Measurements from ENCODE around the gene ZNF414.

Gene ZNF414

GRCh38 chr19:8484331-8484894, 29.6 kb downstream of the ZNF414 start:
- Histone ChIP-seq H3K4me3 (ENCODE audit: low read length) (no peak overlapping the region), H3K9ac (ENCODE audit: low read length) (no peak overlapping the region), H3K36me3 (ENCODE audit: control insufficient read depth, insufficient read depth, low read length) (peaks cover 34% of the 10 kb centered on the region), H3K4me1 (ENCODE audit: control insufficient read depth, insufficient read depth, low read length) (no peaks in the 10 kb centered on the region), H3K27ac (ENCODE audit: low read depth, low read length) (no peak overlapping the region), H3K27me3 (ENCODE audit: control insufficient read depth, insufficient read depth, low read length) (no peaks in the 10 kb centered on the region)

- no peak overlapping the region for H3K4me3 ChIP-seq (ENCODE audit: low read length)
- H3K27me3 ChIP-seq (ENCODE audit: control insufficient read depth, insufficient read depth, low read length) = no peaks in the 10 kb centered on the region
- peaks cover 36% of the 10 kb centered on the region for H3K36me3 ChIP-seq (ENCODE audit: control insufficient read depth, insufficient read depth, low read length)
- H3K27ac ChIP-seq (ENCODE audit: low read depth, low read length) = no peak overlapping the region
- H3K4me1 ChIP-seq (ENCODE audit: control insufficient read depth, insufficient read depth, low read length) = no peaks in the 10 kb centered on the region
- H3K9ac ChIP-seq (ENCODE audit: low read length) = no peak overlapping the region
Measured at GRCh38 chr19:8483165-8483564, 30.8 kb downstream of the ZNF414 start.

GRCh38 chr19:8482696-8483095, 31.3 kb downstream of the ZNF414 start:
- no peaks in the 10 kb centered on the region for H3K27me3 ChIP-seq (ENCODE audit: control insufficient read depth, insufficient read depth, low read length)
- H3K9ac ChIP-seq (ENCODE audit: low read length) = no peak overlapping the region
- H3K27ac ChIP-seq (ENCODE audit: low read depth, low read length) = no peak overlapping the region
- H3K4me1 ChIP-seq (ENCODE audit: control insufficient read depth, insufficient read depth, low read length) = no peaks in the 10 kb centered on the region
- peaks cover 35% of the 10 kb centered on the region for H3K36me3 ChIP-seq (ENCODE audit: control insufficient read depth, insufficient read depth, low read length)
- no peak overlapping the region for H3K4me3 ChIP-seq (ENCODE audit: low read length)

GRCh38 chr19:8481616-8482015, 32.4 kb downstream of the ZNF414 start:
- Histone ChIP-seq H3K4me1 (ENCODE audit: control insufficient read depth, insufficient read depth, low read length) (no peaks in the 10 kb centered on the region), H3K27me3 (ENCODE audit: control insufficient read depth, insufficient read depth, low read length) (no peaks in the 10 kb centered on the region), H3K36me3 (ENCODE audit: control insufficient read depth, insufficient read depth, low read length) (peaks cover 31% of the 10 kb centered on the region), H3K4me3 (ENCODE audit: low read length) (no peak overlapping the region), H3K9ac (ENCODE audit: low read length) (no peak overlapping the region), H3K27ac (ENCODE audit: low read depth, low read length) (no peak overlapping the region)

- no peak overlapping the region for H3K4me3 ChIP-seq (ENCODE audit: low read length)
- H3K36me3 ChIP-seq (ENCODE audit: control insufficient read depth, insufficient read depth, low read length) = peaks cover 31% of the 10 kb centered on the region
- no peaks in the 10 kb centered on the region for H3K4me1 ChIP-seq (ENCODE audit: control insufficient read depth, insufficient read depth, low read length)
- H3K27ac ChIP-seq (ENCODE audit: low read depth, low read length) = no peak overlapping the region
- H3K27me3 ChIP-seq (ENCODE audit: control insufficient read depth, insufficient read depth, low read length) = no peaks in the 10 kb centered on the region
- H3K9ac ChIP-seq (ENCODE audit: low read length) = no peak overlapping the region
Measured at GRCh38 chr19:8481201-8481600, 32.8 kb downstream of the ZNF414 start.

GRCh38 chr19:8478598-8478997, 35.4 kb downstream of the ZNF414 start:
- Histone ChIP-seq H3K36me3 (ENCODE audit: control insufficient read depth, insufficient read depth, low read length) (peaks cover 28% of the 10 kb centered on the region), H3K9ac (ENCODE audit: low read length) (no peak overlapping the region), H3K27me3 (ENCODE audit: control insufficient read depth, insufficient read depth, low read length) (no peaks in the 10 kb centered on the region), H3K4me1 (ENCODE audit: control insufficient read depth, insufficient read depth, low read length) (no peaks in the 10 kb centered on the region), H3K27ac (ENCODE audit: low read depth, low read length) (no peak overlapping the region), H3K4me3 (ENCODE audit: low read length) (no peak overlapping the region)

- Histone ChIP-seq H3K4me3 (ENCODE audit: low read length) (no peak overlapping the region), H3K27me3 (ENCODE audit: control insufficient read depth, insufficient read depth, low read length) (no peaks in the 10 kb centered on the region), H3K9ac (ENCODE audit: low read length) (no peak overlapping the region), H3K4me1 (ENCODE audit: control insufficient read depth, insufficient read depth, low read length) (no peaks in the 10 kb centered on the region), H3K27ac (ENCODE audit: low read depth, low read length) (no peak overlapping the region), H3K36me3 (ENCODE audit: control insufficient read depth, insufficient read depth, low read length) (peaks cover 30% of the 10 kb centered on the region)
Measured at GRCh38 chr19:8477889-8478288, 36.1 kb downstream of the ZNF414 start.

GRCh38 chr19:8476524-8476923, 37.4 kb downstream of the ZNF414 start:
- Histone ChIP-seq H3K27me3 (ENCODE audit: control insufficient read depth, insufficient read depth, low read length) (no peaks in the 10 kb centered on the region), H3K27ac (ENCODE audit: low read depth, low read length) (no peak overlapping the region), H3K9ac (ENCODE audit: low read length) (no peak overlapping the region), H3K36me3 (ENCODE audit: control insufficient read depth, insufficient read depth, low read length) (peaks cover 30% of the 10 kb centered on the region), H3K4me3 (ENCODE audit: low read length) (no peak overlapping the region), H3K4me1 (ENCODE audit: control insufficient read depth, insufficient read depth, low read length) (no peaks in the 10 kb centered on the region)

- H3K27me3 ChIP-seq (ENCODE audit: control insufficient read depth, insufficient read depth, low read length) = no peaks in the 10 kb centered on the region
- H3K4me1 ChIP-seq (ENCODE audit: control insufficient read depth, insufficient read depth, low read length) = no peaks in the 10 kb centered on the region
- no peak overlapping the region for H3K9ac ChIP-seq (ENCODE audit: low read length)
- H3K4me3 ChIP-seq (ENCODE audit: low read length) = no peak overlapping the region
- no peak overlapping the region for H3K27ac ChIP-seq (ENCODE audit: low read depth, low read length)
- H3K36me3 ChIP-seq (ENCODE audit: control insufficient read depth, insufficient read depth, low read length) = peaks cover 34% of the 10 kb centered on the region
Measured at GRCh38 chr19:8475005-8475404, 39.0 kb downstream of the ZNF414 start.

GRCh38 chr19:8473648-8474476, 40.1 kb downstream of the ZNF414 start:
- Histone ChIP-seq H3K4me1 (ENCODE audit: control insufficient read depth, insufficient read depth, low read length) (no peaks in the 10 kb centered on the region), H3K4me3 (ENCODE audit: low read length) (no peak overlapping the region), H3K9ac (ENCODE audit: low read length) (no peak overlapping the region), H3K27me3 (ENCODE audit: control insufficient read depth, insufficient read depth, low read length) (no peaks in the 10 kb centered on the region), H3K27ac (ENCODE audit: low read depth, low read length) (no peak overlapping the region), H3K36me3 (ENCODE audit: control insufficient read depth, insufficient read depth, low read length) (peaks cover 44% of the 10 kb centered on the region)

- H3K9ac ChIP-seq (ENCODE audit: low read length) = no peak overlapping the region
- no peaks in the 10 kb centered on the region for H3K27me3 ChIP-seq (ENCODE audit: control insufficient read depth, insufficient read depth, low read length)
- peaks cover 43% of the 10 kb centered on the region for H3K36me3 ChIP-seq (ENCODE audit: control insufficient read depth, insufficient read depth, low read length)
- H3K27ac ChIP-seq (ENCODE audit: low read depth, low read length) = no peak overlapping the region
- no peak overlapping the region for H3K4me3 ChIP-seq (ENCODE audit: low read length)
- H3K4me1 ChIP-seq (ENCODE audit: control insufficient read depth, insufficient read depth, low read length) = no peaks in the 10 kb centered on the region
Measured at GRCh38 chr19:8469613-8470368, 44.2 kb downstream of the ZNF414 start.

- H3K27ac ChIP-seq (ENCODE audit: low read depth, low read length) = no peak overlapping the region
- no peak overlapping the region for H3K4me3 ChIP-seq (ENCODE audit: low read length)
- no peaks in the 10 kb centered on the region for H3K27me3 ChIP-seq (ENCODE audit: control insufficient read depth, insufficient read depth, low read length)
- peaks cover 46% of the 10 kb centered on the region for H3K36me3 ChIP-seq (ENCODE audit: control insufficient read depth, insufficient read depth, low read length)
- H3K9ac ChIP-seq (ENCODE audit: low read length) = no peak overlapping the region
- no peaks in the 10 kb centered on the region for H3K4me1 ChIP-seq (ENCODE audit: control insufficient read depth, insufficient read depth, low read length)
Measured at GRCh38 chr19:8468761-8469373, 45.1 kb downstream of the ZNF414 start.

Measured in rectal smooth muscle tissue (tissue), 1 donor.